HepG2 (cell line): ENCODE measurements around the gene OXSM. TPM values are rescaled to one million over a fixed set of nuclear protein-coding genes. Genes with fewer than 3 reads are reported as not detected.

ENCODE experiments used
- ARID2 ChIP-seq: sonication (generic); formaldehyde crosslinking; IDR thresholded peaks from 2 replicates; pipeline ENCODE4 v1.8.1; 2022; ENCODE audit warnings: mild to moderate bottlenecking, missing genetic modification reagents, borderline replicate concordance
- CEBPB ChIP-seq: IDR thresholded peaks from 2 replicates; pipeline ENCODE4 v1.6.1; 2011; ENCODE audit warnings: low read depth, low read length, improper control_type of control experiment, borderline replicate concordance
- EED ChIP-seq: sonication (generic); formaldehyde crosslinking; IDR thresholded peaks from 2 replicates; pipeline ENCODE4 v1.5.0; 2020; ENCODE audit warnings: mild to moderate bottlenecking, missing genetic modification reagents
- FOXJ3 ChIP-seq: sonication (generic); formaldehyde crosslinking; IDR thresholded peaks from 2 replicates; pipeline ENCODE4 v1.4.0; 2020; ENCODE audit warnings: missing genetic modification reagents, mild to moderate bottlenecking, borderline replicate concordance
- HDAC2 ChIP-seq: sonication (generic); formaldehyde crosslinking; IDR thresholded peaks from 2 replicates; pipeline ENCODE4 v1.4.0; 2020; ENCODE audit warnings: missing genetic modification reagents
- HNRNPL ChIP-seq: fragments of 200-400 bp; formaldehyde crosslinking; IDR thresholded peaks from 2 replicates; pipeline ENCODE4 v1.6.1; 2017; ENCODE audit warnings: mild to moderate bottlenecking, low read depth, low read length
- MAFG ChIP-seq: sonication (generic); formaldehyde crosslinking; IDR thresholded peaks from 2 replicates; pipeline ENCODE4 v1.5.1; 2020; ENCODE audit warnings: mild to moderate bottlenecking, missing genetic modification reagents
- MTF2 ChIP-seq: sonication (generic); formaldehyde crosslinking; IDR thresholded peaks from 2 replicates; pipeline ENCODE4 v1.5.0; 2020; ENCODE audit warnings: missing genetic modification reagents, borderline replicate concordance
- TBL1XR1 ChIP-seq: fragments of 150-350 bp; IDR thresholded peaks from 2 replicates; pipeline ENCODE4 v1.6.1; 2014; ENCODE audit warnings: borderline replicate concordance, low read length; ENCODE audit not compliant: partially characterized antibody
- ZNF512B ChIP-seq: sonication (generic); formaldehyde crosslinking; IDR thresholded peaks from 2 replicates; pipeline ENCODE4 v1.5.1; 2020; ENCODE audit warnings: missing genetic modification reagents, mild to moderate bottlenecking, borderline replicate concordance
- ZNF720 ChIP-seq: sonication (generic); formaldehyde crosslinking; IDR thresholded peaks from 2 replicates; pipeline ENCODE4 v1.4.0; 2020; ENCODE audit warnings: missing genetic modification reagents
- polyA plus RNA-seq, 8 experiments: library from polyadenylated mRNA; depleted of rRNA in 3 of 8; stranded (reverse) in 7 of 8; unstranded in 1 of 8; fragments of >200 nt; fragmentation: Illumina TruSeq in 4 of 8; extraction: Trizol in 4 of 8; gene quantifications; 2 replicates each; pipeline versions ENCODE4 v1.2.1 to v1.2.3, GENCODE V29; 2011 to 2016; ENCODE audit warnings: low read depth in 4 of 8, missing spikeins in 1 of 8, mixed read lengths in 1 of 8; ENCODE audit not compliant: insufficient read depth in 1 of 8
- total RNA-seq, 5 experiments: library from RNA; depleted of rRNA; stranded (reverse); fragments of >200 nt; fragmentation: Illumina TruSeq; extraction: Trizol; gene quantifications; 2 replicates each; pipeline ENCODE4 v1.2.3, GENCODE V29; 2016; ENCODE audit warnings: low read depth in 1 of 5
- TF ChIP-seq, protein P1 (sequence below): sonication (generic); formaldehyde crosslinking; IDR thresholded peaks from 2 replicates; pipeline ENCODE4 v1.8.0; 2022; ENCODE audit warnings: mild to moderate bottlenecking, missing genetic modification reagents, moderate library complexity
- TF ChIP-seq, protein P2 (sequence below): sonication (generic); formaldehyde crosslinking; IDR thresholded peaks from 2 replicates; pipeline ENCODE4 v1.5.0; 2020; ENCODE audit warnings: mild to moderate bottlenecking, missing genetic modification reagents
- TF ChIP-seq, protein P3 (sequence below): sonication (generic); formaldehyde crosslinking; IDR thresholded peaks from 2 replicates; pipeline ENCODE4 v1.4.0; 2020; ENCODE audit warnings: mild to moderate bottlenecking, missing genetic modification reagents

Gene OXSM
- total and polyA plus RNA-seq, 2 of the 13 experiments (the other 11 are each of a cell fraction or from before 2014, with no cell fraction given), result 18.2 to 34.4 TPM

- TF ChIP-seq FOXJ3 (CRISPR knock-in tag), result peak; percentile 35; the same call in 1 of the 2 replicates
- TF ChIP-seq HDAC2 (CRISPR knock-in tag), result 0 out of 2 replicates have a peak, but pooled peaks have one; percentile 44
- TF ChIP-seq EED, result peak; percentile 44; the same call in 1 of the 2 replicates
- TF ChIP-seq MAFG (CRISPR knock-in tag), result no peak
- no peak for TF ChIP-seq CEBPB
- 0 out of 2 replicates have a peak, but pooled peaks have one; percentile 44 for TF ChIP-seq HNRNPL
- TF ChIP-seq, protein P1, sequence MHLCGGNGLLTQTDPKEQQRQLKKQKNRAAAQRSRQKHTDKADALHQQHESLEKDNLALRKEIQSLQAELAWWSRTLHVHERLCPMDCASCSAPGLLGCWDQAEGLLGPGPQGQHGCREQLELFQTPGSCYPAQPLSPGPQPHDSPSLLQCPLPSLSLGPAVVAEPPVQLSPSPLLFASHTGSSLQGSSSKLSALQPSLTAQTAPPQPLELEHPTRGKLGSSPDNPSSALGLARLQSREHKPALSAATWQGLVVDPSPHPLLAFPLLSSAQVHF (CRISPR knock-in tag), result no peak
- TF ChIP-seq ZNF512B, result no peak
- TF ChIP-seq TBL1XR1, result no peak
- no peak for TF ChIP-seq ZNF720 (CRISPR knock-in tag)
- TF ChIP-seq, protein P2, sequence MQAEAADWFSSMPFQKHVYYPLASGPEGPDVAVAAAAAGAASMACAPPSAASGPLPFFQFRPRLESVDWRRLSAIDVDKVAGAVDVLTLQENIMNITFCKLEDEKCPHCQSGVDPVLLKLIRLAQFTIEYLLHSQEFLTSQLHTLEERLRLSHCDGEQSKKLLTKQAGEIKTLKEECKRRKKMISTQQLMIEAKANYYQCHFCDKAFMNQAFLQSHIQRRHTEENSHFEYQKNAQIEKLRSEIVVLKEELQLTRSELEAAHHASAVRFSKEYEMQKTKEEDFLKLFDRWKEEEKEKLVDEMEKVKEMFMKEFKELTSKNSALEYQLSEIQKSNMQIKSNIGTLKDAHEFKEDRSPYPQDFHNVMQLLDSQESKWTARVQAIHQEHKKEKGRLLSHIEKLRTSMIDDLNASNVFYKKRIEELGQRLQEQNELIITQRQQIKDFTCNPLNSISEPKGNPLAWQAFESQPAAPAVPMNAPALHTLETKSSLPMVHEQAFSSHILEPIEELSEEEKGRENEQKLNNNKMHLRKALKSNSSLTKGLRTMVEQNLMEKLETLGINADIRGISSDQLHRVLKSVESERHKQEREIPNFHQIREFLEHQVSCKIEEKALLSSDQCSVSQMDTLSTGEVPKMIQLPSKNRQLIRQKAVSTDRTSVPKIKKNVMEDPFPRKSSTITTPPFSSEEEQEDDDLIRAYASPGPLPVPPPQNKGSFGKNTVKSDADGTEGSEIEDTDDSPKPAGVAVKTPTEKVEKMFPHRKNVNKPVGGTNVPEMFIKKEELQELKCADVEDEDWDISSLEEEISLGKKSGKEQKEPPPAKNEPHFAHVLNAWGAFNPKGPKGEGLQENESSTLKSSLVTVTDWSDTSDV (CRISPR knock-in tag), result peak; percentile 90
- TF ChIP-seq MTF2, result no peak
- TF ChIP-seq ARID2, result no peak
- TF ChIP-seq, protein P3, sequence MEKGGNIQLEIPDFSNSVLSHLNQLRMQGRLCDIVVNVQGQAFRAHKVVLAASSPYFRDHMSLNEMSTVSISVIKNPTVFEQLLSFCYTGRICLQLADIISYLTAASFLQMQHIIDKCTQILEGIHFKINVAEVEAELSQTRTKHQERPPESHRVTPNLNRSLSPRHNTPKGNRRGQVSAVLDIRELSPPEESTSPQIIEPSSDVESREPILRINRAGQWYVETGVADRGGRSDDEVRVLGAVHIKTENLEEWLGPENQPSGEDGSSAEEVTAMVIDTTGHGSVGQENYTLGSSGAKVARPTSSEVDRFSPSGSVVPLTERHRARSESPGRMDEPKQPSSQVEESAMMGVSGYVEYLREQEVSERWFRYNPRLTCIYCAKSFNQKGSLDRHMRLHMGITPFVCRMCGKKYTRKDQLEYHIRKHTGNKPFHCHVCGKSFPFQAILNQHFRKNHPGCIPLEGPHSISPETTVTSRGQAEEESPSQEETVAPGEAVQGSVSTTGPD, result no peak
Measured at GRCh38 chr3:25782938-25783660, 6.8 kb upstream of the OXSM start, which contains the start of gene NGLY1 (continued).
